K562 (cell line): ENCODE results near the gene TAF1A. TPM values are rescaled to one million over a fixed set of nuclear protein-coding genes. Genes with fewer than 3 reads are reported as not detected.

Experiments used
- ATAC-seq: fragments of 200-7000 bp; cut with Tn5 transposase; 3 replicates; pipeline ENCODE4 v1.9.1; 2020; ENCODE audit warnings: moderate library complexity
- BruUV-seq: library from RNA; stranded (reverse); fragments of 400-500 nt; replicated peaks from 2 replicates; lab custom pipeline; 2021; lab: Mats Ljungman, UMichigan
- CTCF ChIA-PET: fragments of 300-600 bp; formaldehyde crosslinking; extraction: SDS; loops from one replicate; lab custom pipeline; 2021; ENCODE audit warnings: low intra/inter-chr PET ratio; lab: Yijun Ruan, JAX
- POLR2A ChIA-PET: fragments of 300-600, 350-650 bp; sonication (Branson Sonifier 250); formaldehyde crosslinking; extraction: SDS; loops from one replicate; lab custom pipeline; 2021; ENCODE audit warnings: antibody characterized with exemption, inconsistent platforms; lab: Yijun Ruan, JAX
- DNase-seq, 4 experiments: peaks; one replicate each; pipeline versions ENCODE4 v3.0.0 to v3.0.0-alpha.2; 2011 to 2018; ENCODE audit warnings: low spot score in 3 of 4, mixed read lengths in 3 of 4; ENCODE audit errors: extremely low read depth in 1 of 4
- FAIRE-seq: peaks from 2 replicates; lab custom pipeline; 2011; peaks lifted over from hg19 to GRCh38; lab: Jason Lieb, UNC
- H2AFZ ChIP-seq: 2 replicates; pipeline ENCODE4 v1.6.0; 2011; ENCODE audit warnings: low read depth, low read length, control low read depth, inconsistent platforms
- H3K27ac ChIP-seq: fragments of 200-600 bp; 3 replicates; pipeline ENCODE4 v1.8.0; 2011; ENCODE audit warnings: low read depth, mild to moderate bottlenecking, control low read depth, inconsistent platforms, low read length, moderate library complexity, mixed read lengths; ENCODE audit errors: extremely low read depth
- H3K27me3 ChIP-seq, 2 experiments: fragments of 300-600 bp in 1 of 2; 2 replicates in 1 of 2; 3 replicates in 1 of 2; pipeline versions ENCODE4 v1.6.0 to v1.8.0; 2011; ENCODE audit warnings: inconsistent platforms in 2 of 2, low read length in 2 of 2, mild to moderate bottlenecking in 1 of 2, mixed read lengths in 1 of 2, moderate library complexity in 1 of 2; ENCODE audit not compliant: control insufficient read depth in 2 of 2, insufficient read depth in 2 of 2
- H3K36me3 ChIP-seq: fragments of 300-600 bp; 3 replicates; pipeline ENCODE4 v1.8.0; 2011; ENCODE audit warnings: mild to moderate bottlenecking, low read length, inconsistent platforms; ENCODE audit not compliant: control insufficient read depth, insufficient read depth
- H3K4me1 ChIP-seq, 2 experiments: fragments of 200-600 bp in 1 of 2; replicated peaks in 1 of 2; 2 replicates in 1 of 2; 3 replicates in 1 of 2; pipeline versions ENCODE4 v1.5.1 to v1.8.0; 2011; ENCODE audit warnings: inconsistent platforms in 2 of 2, low read length in 2 of 2, mild to moderate bottlenecking in 1 of 2, mixed read lengths in 1 of 2, moderate library complexity in 1 of 2; ENCODE audit not compliant: control insufficient read depth in 2 of 2, insufficient read depth in 2 of 2
- H3K4me2 ChIP-seq: 2 replicates; pipeline ENCODE4 v1.6.1; 2011; ENCODE audit warnings: low read length, control low read depth, inconsistent platforms, mixed read lengths; ENCODE audit not compliant: insufficient read depth
- H3K4me3 ChIP-seq: fragments of 200-600 bp; sonication (generic), shearing (Covaris generic); 2 replicates; pipeline ENCODE4 v1.5.1; 2016; ENCODE audit warnings: control low read depth, inconsistent platforms
- H3K79me2 ChIP-seq: fragments of 200-600 bp; 3 replicates; pipeline ENCODE4 v1.8.0; 2011; ENCODE audit warnings: low read length, inconsistent platforms; ENCODE audit not compliant: control insufficient read depth, insufficient read depth
- H3K9ac ChIP-seq, 2 experiments: 2 replicates each; pipeline versions ENCODE4 v1.6.0 to v1.6.1; 2011; ENCODE audit warnings: low read depth in 2 of 2, low read length in 2 of 2, control low read depth in 1 of 2, inconsistent platforms in 1 of 2, mild to moderate bottlenecking in 1 of 2, mixed read lengths in 1 of 2; ENCODE audit not compliant: insufficient read depth in 1 of 2
- H3K9me1 ChIP-seq: one replicate; pipeline ENCODE4 v1.6.0; 2011; ENCODE audit warnings: inconsistent platforms, mild to moderate bottlenecking, low read length, moderate library complexity; ENCODE audit not compliant: control insufficient read depth, insufficient read depth
- H3K9me3 ChIP-seq: replicated peaks from 2 replicates; pipeline ENCODE4 v1.5.1; 2011; ENCODE audit warnings: low read depth, low read length, inconsistent platforms; ENCODE audit not compliant: control insufficient read depth, insufficient read depth
- H4K20me1 ChIP-seq: replicated peaks from 2 replicates; pipeline ENCODE4 v1.6.1; 2011; ENCODE audit warnings: low read length, inconsistent platforms, mixed read lengths; ENCODE audit not compliant: control insufficient read depth, insufficient read depth
- BRF2 ChIP-seq: IDR thresholded peaks from 3 replicates; pipeline ENCODE4 v1.6.1; 2011; ENCODE audit warnings: borderline replicate concordance, mild to moderate bottlenecking; ENCODE audit not compliant: insufficient read length, insufficient read depth
- ILK ChIP-seq: fragments of 450-650 bp; IDR thresholded peaks from 2 replicates; pipeline ENCODE4 v1.6.1; 2016; ENCODE audit warnings: missing genetic modification characterization, low read depth, mild to moderate bottlenecking, missing compliant biosample characterization, moderate library complexity, borderline replicate concordance
- KHSRP ChIP-seq: fragments of 450-650 bp; IDR thresholded peaks from 2 replicates; pipeline ENCODE4 v1.6.1; 2017
- KLF13 ChIP-seq: fragments of 450-650 bp; IDR thresholded peaks from 2 replicates; pipeline ENCODE4 v1.6.1; 2016; ENCODE audit warnings: missing genetic modification characterization, low read depth, mild to moderate bottlenecking, missing compliant biosample characterization, moderate library complexity, borderline replicate concordance
- LARP7 ChIP-seq: fragments of 450-650 bp; IDR thresholded peaks from 2 replicates; pipeline ENCODE4 v1.6.1; 2016
- NR4A1 ChIP-seq, 2 experiments: fragments of 250-450 bp in 1 of 2; fragments of 450-650 bp in 1 of 2; sonication (Bioruptor Pico) in 1 of 2; IDR thresholded peaks; 2 replicates each; pipeline versions ENCODE4 v1.4.0 to v1.6.1; 2016 to 2020; ENCODE audit warnings: mild to moderate bottlenecking in 2 of 2, missing compliant biosample characterization in 1 of 2, missing genetic modification characterization in 1 of 2, moderate library complexity in 1 of 2
- TFE3 ChIP-seq: fragments of 450-650 bp; formaldehyde crosslinking; IDR thresholded peaks from 2 replicates; pipeline ENCODE4 v1.4.0; 2020; ENCODE audit warnings: mild to moderate bottlenecking, mixed read lengths
- WGBS: fragments of 100-300 bp; shearing (Covaris generic); methylation state at CpG from one replicate; pipeline ENCODE4 v1.1.6; 2016; ENCODE audit warnings: low coverage, mixed read lengths; ENCODE audit not compliant: insufficient coverage; ENCODE audit errors: missing lambda C conversion rate; 5-methylcytosine and 5-hydroxymethylcytosine counted together
- in situ Hi-C: fragments of 300-500 bp; cut with MboI; formaldehyde crosslinking; loops from 4 replicates; pipeline ENCODE4 v1.15.0; 2018; ENCODE audit warnings: inconsistent platforms, mixed read lengths
- intact Hi-C: fragments of 100-400 bp; cut with micrococcal nuclease; formaldehyde crosslinking; loops from 2 replicates; pipeline ENCODE4 v1.14.2; 2022
- polyA plus RNA-seq, 8 experiments: library from polyadenylated mRNA; depleted of rRNA in 4 of 8; stranded (reverse) in 5 of 8; unstranded in 3 of 8; fragments of >200 nt; fragmentation: Nextera tagmentation in 2 of 8; fragmentation: Illumina TruSeq in 1 of 8; extraction: Ambion mirVana in 2 of 8; extraction: Trizol in 1 of 8; gene quantifications; 2 replicates each; pipeline versions ENCODE4 v1.2.1 to v1.2.3, GENCODE V29; 2011 to 2014; ENCODE audit warnings: inconsistent platforms in 1 of 8, missing spikeins in 1 of 8
- total RNA-seq, 7 experiments: library from RNA; depleted of rRNA in 6 of 7; stranded (reverse); fragments of >200 nt in 6 of 7; fragmentation: Illumina TruSeq in 2 of 7; extraction: Trizol in 2 of 7; gene quantifications; 2 replicates each; pipeline versions ENCODE4 v1.2.1 to v1.2.3, GENCODE V29; 2011 to 2021; ENCODE audit warnings: low replicate concordance in 1 of 7

Gene TAF1A
- total and polyA plus RNA-seq, 9 of the 15 experiments (the other 6 are each of a cell fraction or from before 2014, with no cell fraction given): 17.8 to 36.8 (median 25.3) TPM

- TF ChIP-seq TFE3 (CRISPR knock-in tag) (no peak), KLF13 (tag) (no peak), KHSRP (no peak)
Measured at GRCh38 chr1:222623458-222623857, 33.7 kb upstream of the TAF1A start (continued).

- no peak overlapping the region for H3K27ac ChIP-seq
- 83% methylated on average over 5 of the region's 5 CpGs for WGBS
- peaks cover 63% of the 10 kb centered on the region for H3K36me3 ChIP-seq
- intact Hi-C loops: no loop called here
- H3K4me2 ChIP-seq: no peak overlapping the region
- POLR2A ChIA-PET: interaction anchor here (1.4 kb wide), 1 partner anchor 11 kb away, joined by 5 read pairs; no protein-coding TSS in a partner anchor
- no peaks in the 10 kb centered on the region for H3K9me3 ChIP-seq
- H3K4me1 ChIP-seq: peaks cover 8% of the 10 kb centered on the region in 2 experiments; a peak in 4 of 5 replicates
- CTCF ChIA-PET: interaction anchor here (0.7 kb wide), 1 partner anchor 26 kb away, joined by 3 read pairs; no protein-coding TSS in a partner anchor
- FAIRE-seq (no peak), ATAC-seq (no peak), DNase-seq (no peak)
- no peak for TF ChIP-seq NR4A1 (CRISPR knock-in tag; IDR thresholded peaks at IDR 0.05)
- no peak for TF ChIP-seq NR4A1 (tag; IDR thresholded peaks at IDR 0.05)
- no peak for TF ChIP-seq LARP7
- no peak for TF ChIP-seq BRF2
- TF ChIP-seq ILK: no peak
- no peak overlapping the region for H3K9ac ChIP-seq
- H3K4me3 ChIP-seq: no peak overlapping the region
- H3K9me1 ChIP-seq: no peaks in the 10 kb centered on the region
- BruUV-seq: no TSS peak
- H2AFZ ChIP-seq: no peak overlapping the region
- H4K20me1 ChIP-seq: peaks cover 13% of the 10 kb centered on the region
- in situ Hi-C loops: no loop called here
- H3K79me2 ChIP-seq: peaks cover 34% of the 10 kb centered on the region
- H3K27me3 ChIP-seq: no peaks in the 10 kb centered on the region
Measured at GRCh38 chr1:222622765-222623164, 33.0 kb upstream of the TAF1A start.
